ES-I3 (cell line): Measurements from ENCODE around the gene DUOXA2.

Experiments
- H3K36me3 ChIP-seq: 2 replicates; pipeline ENCODE4 v1.6.1; 2013; ENCODE audit warnings: mild to moderate bottlenecking, low read length, control low read depth, moderate library complexity; ENCODE audit not compliant: insufficient read depth
- H3K4me1 ChIP-seq: 2 replicates; pipeline ENCODE4 v1.6.1; 2013; ENCODE audit warnings: mild to moderate bottlenecking, control low read depth, low read length; ENCODE audit not compliant: insufficient read depth
- H3K9ac ChIP-seq: 2 replicates; pipeline ENCODE4 v1.6.1; 2013; ENCODE audit warnings: low read depth, mild to moderate bottlenecking, low read length, moderate library complexity
- H3K9me3 ChIP-seq: 2 replicates; pipeline ENCODE4 v1.6.1; 2013; ENCODE audit warnings: mild to moderate bottlenecking, low read length, moderate library complexity; ENCODE audit not compliant: control insufficient read depth, insufficient read depth

The DUOXA2 gene

DNA sequence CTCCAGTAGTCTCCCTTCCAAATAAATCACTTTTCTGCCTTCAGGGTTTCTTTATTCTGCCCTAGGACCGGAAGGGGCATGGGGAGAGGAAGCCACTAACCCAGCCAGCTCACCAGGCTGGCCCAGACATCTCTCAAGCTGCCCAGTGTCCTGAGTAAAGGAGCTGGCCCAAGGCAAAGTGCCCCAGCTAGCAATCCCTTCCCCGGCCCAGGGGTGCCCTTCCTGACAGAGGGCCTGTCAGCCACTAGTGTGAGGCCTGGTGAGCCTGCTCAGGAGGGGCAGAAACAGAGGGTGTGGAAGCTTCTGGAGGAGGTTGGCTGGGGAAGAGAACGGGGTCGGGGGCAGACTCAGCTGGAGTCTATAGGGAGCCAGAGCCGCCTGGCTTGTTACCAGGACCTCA is 51.4 kb downstream of the DUOXA2 start:
- Histone ChIP-seq H3K36me3 (no peaks in the 10 kb centered on the region), H3K9ac (no peak overlapping the region), H3K9me3 (no peaks in the 10 kb centered on the region), H3K4me1 (peaks cover 27% of the 10 kb centered on the region)

DNA sequence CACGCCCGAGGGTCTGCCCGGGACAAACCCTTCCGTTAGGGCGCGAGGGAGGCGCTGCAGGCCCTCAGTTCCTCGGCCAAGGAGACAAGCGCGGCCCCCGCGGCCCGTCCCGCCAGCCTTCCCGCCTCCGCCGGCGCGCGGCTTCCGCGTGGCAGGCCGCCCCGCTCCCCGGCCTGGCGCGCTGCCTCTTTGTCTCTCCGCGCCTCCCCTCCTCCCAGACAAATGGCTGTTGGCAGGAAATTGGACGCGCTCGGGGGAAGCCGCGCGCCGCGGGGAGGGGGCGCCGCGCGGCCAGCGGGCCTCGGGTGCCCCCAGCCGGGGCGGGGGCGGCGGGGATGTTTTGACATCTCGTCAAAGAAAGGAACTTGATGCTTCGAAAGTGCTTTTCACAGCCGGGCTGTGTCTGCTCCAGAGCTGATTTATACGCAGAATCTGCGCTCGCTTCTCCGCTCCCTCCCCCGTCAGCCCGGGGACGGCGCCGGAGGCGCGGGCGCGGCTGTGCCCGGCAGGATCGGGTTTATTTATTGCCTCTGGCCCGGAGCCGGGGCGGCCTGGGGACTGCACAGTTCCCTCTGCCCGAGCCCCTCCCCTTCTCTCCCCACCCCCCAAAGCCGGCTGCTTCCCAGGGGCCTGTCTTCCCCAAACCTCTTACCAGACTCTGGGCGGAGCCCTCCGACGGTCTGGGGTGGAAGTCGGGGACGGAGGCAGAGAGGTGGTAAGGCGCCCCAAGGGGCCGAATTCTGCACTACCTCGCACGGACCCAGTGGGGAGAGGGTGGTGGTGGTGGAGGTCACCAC is 52.9 kb downstream of the DUOXA2 start:
- no peaks in the 10 kb centered on the region for H3K36me3 ChIP-seq
- peak overlapping the region; percentile 68 for H3K9ac ChIP-seq
- peaks cover 27% of the 10 kb centered on the region for H3K4me1 ChIP-seq
- H3K9me3 ChIP-seq = no peaks in the 10 kb centered on the region

DNA sequence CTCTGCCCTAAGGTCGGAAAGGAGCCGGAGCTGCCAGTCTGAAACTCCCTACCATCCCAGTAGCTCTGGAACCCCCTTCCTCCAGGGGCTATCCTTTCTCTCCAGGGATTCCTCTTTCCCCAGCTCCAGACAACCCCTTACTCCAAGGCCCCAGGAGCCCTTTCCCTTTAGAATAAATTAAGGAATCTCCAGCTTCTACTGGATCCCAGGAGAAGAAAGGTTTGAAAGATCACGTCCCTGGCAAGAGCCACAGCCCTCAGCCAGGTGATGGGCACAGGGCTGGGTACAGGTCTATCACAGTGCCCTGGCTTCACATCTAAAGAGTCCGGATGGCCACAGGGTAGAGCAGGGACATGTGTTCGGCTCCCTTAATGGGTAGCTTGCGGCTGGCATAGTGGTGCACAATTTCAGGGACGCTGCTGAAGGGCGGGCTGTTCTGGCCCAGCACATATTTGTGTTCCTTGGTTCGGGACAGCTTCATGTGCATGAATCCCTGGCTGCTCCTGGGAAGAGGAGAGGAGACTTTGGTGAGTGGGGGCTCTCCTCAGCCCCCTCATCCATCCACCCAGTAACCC is 53.6 kb downstream of the DUOXA2 start:
- Histone ChIP-seq H3K9ac (peak overlapping the region; percentile 68; the same call in 1 of the 2 replicates), H3K9me3 (no peaks in the 10 kb centered on the region), H3K36me3 (no peaks in the 10 kb centered on the region), H3K4me1 (peaks cover 24% of the 10 kb centered on the region)
